ENCODE results near the gene LACTB.

DNA sequence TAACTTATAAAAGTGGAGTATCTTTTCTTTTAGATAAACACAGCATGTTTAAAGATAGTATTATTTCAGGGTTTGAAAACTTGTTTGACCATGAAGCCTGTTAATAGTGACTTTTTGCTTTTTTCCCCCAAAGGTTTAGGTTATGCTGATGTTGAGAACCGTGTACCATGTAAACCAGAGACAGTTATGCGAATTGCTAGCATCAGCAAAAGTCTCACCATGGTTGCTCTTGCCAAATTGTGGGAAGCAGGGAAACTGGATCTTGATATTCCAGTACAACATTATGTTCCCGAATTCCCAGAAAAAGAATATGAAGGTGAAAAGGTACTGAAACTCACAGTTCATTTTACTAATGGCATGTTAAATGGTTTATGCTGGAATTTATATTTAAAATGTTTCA lies 5.1 kb downstream of the LACTB start:
- TF ChIP-seq, protein P1, sequence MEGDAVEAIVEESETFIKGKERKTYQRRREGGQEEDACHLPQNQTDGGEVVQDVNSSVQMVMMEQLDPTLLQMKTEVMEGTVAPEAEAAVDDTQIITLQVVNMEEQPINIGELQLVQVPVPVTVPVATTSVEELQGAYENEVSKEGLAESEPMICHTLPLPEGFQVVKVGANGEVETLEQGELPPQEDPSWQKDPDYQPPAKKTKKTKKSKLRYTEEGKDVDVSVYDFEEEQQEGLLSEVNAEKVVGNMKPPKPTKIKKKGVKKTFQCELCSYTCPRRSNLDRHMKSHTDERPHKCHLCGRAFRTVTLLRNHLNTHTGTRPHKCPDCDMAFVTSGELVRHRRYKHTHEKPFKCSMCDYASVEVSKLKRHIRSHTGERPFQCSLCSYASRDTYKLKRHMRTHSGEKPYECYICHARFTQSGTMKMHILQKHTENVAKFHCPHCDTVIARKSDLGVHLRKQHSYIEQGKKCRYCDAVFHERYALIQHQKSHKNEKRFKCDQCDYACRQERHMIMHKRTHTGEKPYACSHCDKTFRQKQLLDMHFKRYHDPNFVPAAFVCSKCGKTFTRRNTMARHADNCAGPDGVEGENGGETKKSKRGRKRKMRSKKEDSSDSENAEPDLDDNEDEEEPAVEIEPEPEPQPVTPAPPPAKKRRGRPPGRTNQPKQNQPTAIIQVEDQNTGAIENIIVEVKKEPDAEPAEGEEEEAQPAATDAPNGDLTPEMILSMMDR (IDR thresholded peaks at IDR 0.05) = no peak
- TF ChIP-seq EP300 (IDR thresholded peaks at IDR 0.05) = no peak

Data from tibial nerve (tissue), 4 donors.